Activated B cell treated with CpG ODN at 0.5 μM for 24 hours (primary cell): Measurements from ENCODE around the gene CPAMD8. TPM values are rescaled to one million over a fixed set of nuclear protein-coding genes. Genes with fewer than 3 reads are reported as not detected.
"Not testable (repeated sequence)": the region's sequence is repeated elsewhere in the genome, so short reads cannot be mapped to it uniquely, and the experiment has no call there.

Experiments
- ATAC-seq: fragments of 200-7000 bp; cut with Tn5 transposase; one replicate; pipeline ENCODE4 v1.10.0; 2021; ENCODE audit warnings: low read depth, mild to moderate bottlenecking, moderate library complexity
- CTCF ChIA-PET: fragments of 350-600 bp; sonication (Branson Sonifier 250); formaldehyde crosslinking; loops from one replicate; lab custom pipeline; 2021; ENCODE audit warnings: antibody characterized with exemption; lab: Charles Lee
- POLR2A ChIA-PET: fragments of 350-600 bp; sonication (Branson Sonifier 250); formaldehyde crosslinking; loops from one replicate; lab custom pipeline; 2021; ENCODE audit warnings: antibody characterized with exemption; lab: Charles Lee
- DNase-seq: peaks from one replicate; pipeline ENCODE4 v3.0.0; 2022
- H3K27ac Mint-ChIP-seq: one replicate; pipeline ENCODE4 v1.8.0; 2020; ENCODE audit warnings: mixed read lengths
- H3K27me3 Mint-ChIP-seq: one replicate; pipeline ENCODE4 v1.8.0; 2021; ENCODE audit warnings: mixed read lengths
- H3K36me3 Mint-ChIP-seq: one replicate; pipeline ENCODE4 v1.8.0; 2021; ENCODE audit warnings: low read depth, mixed read lengths
- H3K4me1 Mint-ChIP-seq: one replicate; pipeline ENCODE4 v1.8.0; 2021; ENCODE audit warnings: mixed read lengths
- H3K4me3 Mint-ChIP-seq: one replicate; pipeline ENCODE4 v1.8.0; 2020; ENCODE audit warnings: mild to moderate bottlenecking, mixed read lengths
- H3K9me3 Mint-ChIP-seq: one replicate; pipeline ENCODE4 v1.8.0; 2020; ENCODE audit warnings: mixed read lengths
- CTCF ChIP-seq: fragments of 200-600 bp; IDR thresholded peaks from one replicate; pipeline ENCODE4 v1.8.0; 2022; ENCODE audit warnings: antibody characterized with exemption, mild to moderate bottlenecking
- intact Hi-C: fragments of 100-400 bp; cut with micrococcal nuclease; formaldehyde crosslinking; loops from one replicate; pipeline ENCODE4 v1.15.1; 2024
- total RNA-seq: library from RNA; stranded (reverse); gene quantifications from 2 replicates; pipeline ENCODE4 v1.2.3, GENCODE V29; 2022

The CPAMD8 gene
- total RNA-seq, 1 donor from 2014 or later = 1.8 TPM

GRCh38 chr19:17020385-17020784, 6.2 kb downstream of the CPAMD8 start:
- H3K9me3 Mint-ChIP-seq = peaks cover 19% of the 10 kb centered on the region

DNA sequence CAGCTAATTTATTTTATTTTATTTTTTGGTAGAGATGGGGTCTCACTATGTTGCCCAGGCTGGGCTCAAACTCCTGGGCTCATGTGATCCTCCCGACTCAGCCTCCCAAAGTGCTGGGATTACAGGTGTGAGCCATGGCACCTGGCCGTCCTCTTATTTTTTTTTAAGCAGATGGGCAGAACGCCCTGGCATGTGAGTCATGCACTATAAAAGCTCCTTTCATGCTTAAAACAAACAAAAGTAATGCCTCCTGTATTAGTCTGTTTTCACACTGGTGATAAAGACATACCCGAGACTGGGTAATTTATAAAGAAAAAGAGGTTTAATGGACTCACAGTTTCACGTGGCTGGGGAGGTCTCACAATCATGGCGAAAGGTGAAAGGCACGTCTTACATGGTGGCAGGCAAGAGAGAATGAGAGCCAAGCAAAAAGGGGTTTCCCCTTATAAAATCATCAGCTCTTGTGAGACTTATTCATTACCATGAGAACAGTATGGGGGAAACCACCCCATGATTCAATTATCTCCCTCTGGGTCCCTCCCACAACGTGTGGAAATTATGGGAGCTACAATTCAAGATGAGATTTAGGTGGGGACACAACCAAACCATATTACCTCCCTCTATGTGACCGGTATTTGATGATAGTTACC, 12.3 kb downstream of the CPAMD8 start:
- CTCF ChIA-PET = interaction anchor here (0.6 kb wide), 1 partner anchor 242 kb away, joined by 4 read pairs; no protein-coding TSS in a partner anchor
- H3K4me1 Mint-ChIP-seq, H3K27me3 Mint-ChIP-seq, intact Hi-C loops, H3K4me3 Mint-ChIP-seq, POLR2A ChIA-PET, H3K27ac Mint-ChIP-seq, H3K9me3 Mint-ChIP-seq, H3K36me3 Mint-ChIP-seq, DNase-seq, ATAC-seq: not testable (repeated sequence)

More at GRCh38 chr19:17020385-17020784, 6.2 kb downstream of the CPAMD8 start:
- Mint-ChIP-seq H3K4me3 (no peak overlapping the region), H3K27me3 (peaks cover 16% of the 10 kb centered on the region), H3K27ac (no peak overlapping the region), H3K36me3 (peaks cover 5% of the 10 kb centered on the region), H3K4me1 (peaks cover 6% of the 10 kb centered on the region)
- intact Hi-C loops = no loop called here
- DNase-seq (no peak), ATAC-seq (no peak)
- ChIA-PET CTCF (no interaction called here), POLR2A (no interaction called here)
- TF ChIP-seq CTCF = no peak

DNA sequence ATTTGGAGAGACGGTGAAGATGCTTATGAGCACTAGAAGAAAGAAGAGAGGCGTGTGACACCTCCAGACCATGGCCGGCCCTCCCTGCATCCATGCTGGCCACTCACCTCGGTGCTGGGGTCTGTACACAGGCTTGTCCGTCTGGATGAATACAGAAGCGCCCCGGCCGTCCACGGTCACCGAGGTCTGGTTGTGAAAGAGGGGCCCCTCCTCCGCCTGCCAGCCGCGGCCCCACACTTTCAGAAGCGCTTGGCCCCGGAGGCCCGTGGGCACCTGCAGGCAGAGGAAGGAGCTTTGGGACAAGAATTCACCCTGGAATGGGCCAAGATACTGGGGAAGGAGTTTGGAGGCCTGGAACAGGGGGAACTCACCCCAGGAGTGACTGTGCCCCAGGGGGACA, 15.1 kb downstream of the CPAMD8 start:
- Mint-ChIP-seq H3K4me3 (no peak overlapping the region), H3K4me1 (no peaks in the 10 kb centered on the region), H3K36me3 (no peaks in the 10 kb centered on the region), H3K9me3 (peaks cover 4% of the 10 kb centered on the region), H3K27me3 (peaks cover 4% of the 10 kb centered on the region), H3K27ac (no peak overlapping the region)
- no peak for TF ChIP-seq CTCF
- ATAC-seq (no peak), DNase-seq (no peak)
- intact Hi-C loops = no loop called here
- POLR2A ChIA-PET = no interaction called here
- CTCF ChIA-PET = no interaction called here

DNA sequence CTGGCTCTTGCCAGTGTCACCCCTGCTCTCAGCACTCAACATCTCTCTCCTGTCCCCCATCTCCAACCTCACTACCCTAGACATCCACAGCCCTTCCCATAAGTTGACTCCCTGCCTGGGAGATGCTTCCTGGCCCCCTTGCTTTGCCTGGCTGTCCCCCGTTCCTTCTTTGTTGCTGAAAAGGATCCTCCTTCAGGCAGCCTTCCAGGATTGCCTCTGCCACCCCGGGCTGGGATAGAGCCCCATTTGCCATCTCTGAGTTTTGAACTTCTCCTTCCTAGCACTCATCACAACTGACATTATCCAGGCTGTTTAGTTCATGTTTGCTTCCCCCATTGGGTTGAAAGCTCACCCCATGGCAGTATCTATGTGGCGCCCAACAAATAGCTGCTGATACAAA, 20.0 kb downstream of the CPAMD8 start:
- intact Hi-C loops = no loop called here
- POLR2A ChIA-PET = no interaction called here
- ATAC-seq = no peak
- DNase-seq = no peak
- no peaks in the 10 kb centered on the region for H3K36me3 Mint-ChIP-seq
- no peak for TF ChIP-seq CTCF
- H3K4me3 Mint-ChIP-seq = no peak overlapping the region
- peaks cover 3% of the 10 kb centered on the region for H3K27me3 Mint-ChIP-seq
- H3K9me3 Mint-ChIP-seq = peaks cover 2% of the 10 kb centered on the region
- H3K4me1 Mint-ChIP-seq = peaks cover 9% of the 10 kb centered on the region
- CTCF ChIA-PET = no interaction called here
- H3K27ac Mint-ChIP-seq = no peak overlapping the region

- ATAC-seq = no peak
- CTCF ChIA-PET = no interaction called here
- H3K4me3 Mint-ChIP-seq = no peak overlapping the region
- H3K4me1 Mint-ChIP-seq = peaks cover 15% of the 10 kb centered on the region
- H3K36me3 Mint-ChIP-seq = no peaks in the 10 kb centered on the region
- DNase-seq = no peak
- H3K27ac Mint-ChIP-seq = no peak overlapping the region
- intact Hi-C loops = no loop called here
- peaks cover 5% of the 10 kb centered on the region for H3K27me3 Mint-ChIP-seq
- POLR2A ChIA-PET = no interaction called here
- peaks cover 2% of the 10 kb centered on the region for H3K9me3 Mint-ChIP-seq
- no peak for TF ChIP-seq CTCF
Observed at GRCh38 chr19:17005000-17005399, 21.6 kb downstream of the CPAMD8 start.

DNA sequence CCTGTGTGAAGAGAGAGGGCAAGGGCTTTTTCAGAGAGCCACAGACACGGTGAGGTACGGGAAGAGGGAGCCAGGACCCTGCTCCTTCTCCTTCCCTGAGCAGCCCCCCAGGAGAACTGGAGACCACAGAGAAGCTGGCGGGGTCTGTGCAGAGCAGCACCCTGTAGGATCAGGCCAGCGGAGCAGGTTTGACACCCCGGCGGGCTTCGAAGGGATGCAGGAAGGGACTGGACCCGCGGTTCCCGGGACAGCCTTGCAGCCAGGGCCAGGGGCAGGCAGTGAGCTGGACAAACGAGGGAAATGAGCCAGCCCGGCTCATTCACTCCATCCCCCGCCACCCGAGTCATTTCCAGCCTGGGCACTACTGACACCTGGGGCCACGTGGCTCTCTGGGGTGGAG, 22.2 kb downstream of the CPAMD8 start:
- H3K4me1 Mint-ChIP-seq = peaks cover 15% of the 10 kb centered on the region
- H3K27me3 Mint-ChIP-seq = peaks cover 5% of the 10 kb centered on the region
- ATAC-seq (no peak), DNase-seq (no peak)
- intact Hi-C loops = no loop called here
- H3K27ac Mint-ChIP-seq = no peak overlapping the region
- TF ChIP-seq CTCF = no peak
- CTCF ChIA-PET = no interaction called here
- no peaks in the 10 kb centered on the region for H3K36me3 Mint-ChIP-seq
- H3K4me3 Mint-ChIP-seq = no peak overlapping the region
- POLR2A ChIA-PET = no interaction called here
- no peaks in the 10 kb centered on the region for H3K9me3 Mint-ChIP-seq
